Stimulated activated CD8-positive, alpha-beta memory T cell treated with anti-CD3 and anti-CD28 coated beads, Interleukin-4, amount 100 ng/mL, for 24 hours (primary cell): ENCODE results near the gene MRPL52.
"Not testable (repeated sequence)": the region's sequence is repeated elsewhere in the genome, so short reads cannot be mapped to it uniquely, and the experiment has no call there.

Experiments used
- DNase-seq: peaks from one replicate; pipeline ENCODE4 v3.0.0-alpha.2; 2020; ENCODE audit warnings: low read depth

The MRPL52 gene

GRCh38 chr14:22829661-22830442, at the start of gene MRPL52:
Gene MRPL52 (plus strand): TSS chr14:22829887. CDS start chr14:22829913, 26 bp downstream.
- peak; percentile 83 for DNase-seq

GRCh38 chr14:22780105-22780679, 49.5 kb upstream of the MRPL52 start:
- no peak for DNase-seq

GRCh38 chr14:22780941-22781300, 48.8 kb upstream of the MRPL52 start:
- no peak for DNase-seq

GRCh38 chr14:22781301-22781991, 48.2 kb upstream of the MRPL52 start:
- DNase-seq, result no peak

- no peak for DNase-seq
These were observed 43.0 kb upstream of the MRPL52 start for GRCh38 chr14:22786685-22787084.

DNA sequence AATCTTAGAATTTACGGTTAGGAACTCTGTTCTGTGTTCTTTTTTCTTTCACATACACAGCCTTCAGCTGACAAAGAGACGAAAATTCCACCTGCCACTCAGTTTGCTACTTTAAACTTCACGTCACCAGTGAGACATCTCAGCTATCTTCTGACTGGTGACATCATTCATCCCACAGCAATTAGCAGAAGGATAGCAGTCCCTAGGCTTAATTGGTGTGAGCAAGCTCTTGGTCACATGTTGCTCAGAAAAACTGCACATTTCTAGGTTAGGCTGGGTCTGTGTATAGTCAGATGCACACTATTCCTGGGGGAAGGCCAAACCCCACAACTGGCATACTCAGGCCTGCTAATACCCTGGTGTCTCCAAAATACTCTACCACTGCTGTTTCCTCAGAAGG, 38.4 kb upstream of the MRPL52 start:
- no peak for DNase-seq

DNA sequence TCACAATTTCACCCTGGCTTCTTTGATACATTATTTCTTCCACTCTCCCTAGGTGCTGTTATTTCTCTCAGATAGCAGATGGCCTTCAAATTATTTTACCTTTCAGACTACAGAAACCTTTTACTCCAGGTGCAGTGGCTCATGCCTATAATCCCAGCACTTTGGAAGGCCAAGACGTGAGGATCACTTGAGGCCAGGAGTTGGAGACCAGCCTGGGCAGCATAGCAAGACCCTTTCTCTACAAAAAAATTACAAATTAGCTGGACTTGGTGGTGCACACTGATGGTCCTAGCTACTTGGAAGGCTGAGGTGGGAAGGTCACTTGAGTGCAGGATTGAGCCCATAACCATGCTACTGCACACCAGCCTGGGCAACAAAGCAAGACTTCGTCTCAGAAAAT, 37.5 kb upstream of the MRPL52 start:
- DNase-seq, result no peak

- not testable (repeated sequence) for DNase-seq
These were observed 36.1 kb upstream of the MRPL52 start for GRCh38 chr14:22793550-22793949.

GRCh38 chr14:22793976-22794375, 35.7 kb upstream of the MRPL52 start:
- DNase-seq, result no peak

DNA sequence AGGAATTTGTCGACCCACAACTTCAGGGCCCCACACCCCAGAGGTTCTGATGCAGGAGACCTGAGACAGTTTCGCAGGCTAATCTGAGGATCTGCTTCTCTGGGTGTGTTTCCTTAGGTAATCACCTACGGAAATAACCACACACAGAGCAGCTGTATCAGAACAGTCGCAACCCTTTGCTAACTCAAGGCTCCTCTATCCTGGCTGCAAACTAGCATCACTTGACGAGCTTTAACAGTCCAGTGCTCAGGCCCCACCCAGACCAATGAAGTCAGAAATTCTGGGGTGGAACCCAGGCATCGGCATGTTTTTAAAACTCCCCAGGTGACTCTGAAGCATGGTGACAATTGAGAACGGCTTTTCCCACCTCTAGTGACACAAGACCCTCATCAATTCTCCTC, 35.1 kb upstream of the MRPL52 start:
- no peak for DNase-seq

GRCh38 chr14:22796087-22796707, 33.5 kb upstream of the MRPL52 start:
- no peak for DNase-seq

DNA sequence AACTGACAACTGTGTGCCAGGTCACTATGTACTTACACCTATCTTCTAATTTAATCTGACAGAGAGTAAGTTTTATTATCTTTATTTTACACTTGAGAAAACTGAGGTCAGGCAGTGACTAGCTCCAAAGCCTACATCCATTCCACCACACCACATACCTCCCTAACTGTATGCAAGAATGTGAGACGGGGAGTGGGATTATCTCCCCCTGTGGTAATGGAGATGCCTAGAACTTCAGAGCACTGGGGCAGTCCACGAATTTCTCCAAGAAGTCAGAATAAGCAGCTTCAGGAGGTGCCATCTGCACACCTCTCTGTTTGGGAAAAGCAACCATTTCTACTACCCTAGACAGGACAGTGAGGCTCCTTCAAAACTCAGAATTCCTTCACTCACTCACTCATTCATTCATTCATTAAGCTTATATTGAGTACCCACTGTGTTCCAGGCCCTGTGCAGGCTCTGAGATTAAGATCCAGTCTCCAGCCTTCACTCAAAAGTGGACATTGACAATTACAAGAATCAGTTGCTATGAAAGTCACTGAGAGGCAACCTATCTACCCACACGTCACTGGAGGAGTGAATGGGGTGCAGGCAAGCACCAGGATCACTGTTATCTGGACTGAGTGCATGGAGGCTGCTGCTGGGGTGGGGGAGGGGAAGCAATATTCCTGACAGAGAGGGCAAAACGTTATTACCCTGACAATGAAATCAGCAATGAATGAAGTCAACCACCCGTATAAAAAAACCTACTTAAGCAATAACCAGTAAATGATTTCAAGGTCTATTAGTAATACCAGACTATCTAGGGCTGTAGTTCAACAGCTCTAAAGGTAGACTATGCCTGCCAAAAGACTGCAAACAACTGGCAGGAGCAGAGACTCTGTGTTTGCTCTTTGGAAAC, 32.4 kb upstream of the MRPL52 start:
- no peak for DNase-seq

GRCh38 chr14:22798528-22798927, 31.2 kb upstream of the MRPL52 start:
- DNase-seq, result no peak

DNA sequence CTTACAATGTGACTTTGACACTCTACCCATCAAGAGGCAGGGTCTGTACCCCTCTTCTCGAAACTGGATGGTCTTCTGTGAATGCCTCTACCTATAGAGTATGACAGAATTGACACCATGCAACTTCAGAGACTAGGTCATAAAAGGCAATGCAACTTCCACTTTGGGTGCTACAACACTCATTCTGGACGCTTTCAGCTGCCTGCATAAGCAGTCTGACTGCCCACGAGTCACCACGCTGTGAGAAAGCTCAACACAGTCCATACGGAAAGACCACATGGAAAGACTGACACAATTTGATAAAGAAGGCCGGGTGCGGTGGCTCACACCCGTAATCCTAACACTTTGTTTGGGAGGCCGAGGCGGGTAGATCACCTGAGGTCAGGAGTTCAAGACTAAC, 29.3 kb upstream of the MRPL52 start:
- no peak for DNase-seq

- DNase-seq, result no peak
These were observed 28.0 kb upstream of the MRPL52 start for GRCh38 chr14:22801716-22802115.

- DNase-seq, result no peak
These were observed 26.6 kb upstream of the MRPL52 start for GRCh38 chr14:22802860-22803686.

GRCh38 chr14:22803687-22803974, 26.1 kb upstream of the MRPL52 start:
- no peak for DNase-seq

DNA sequence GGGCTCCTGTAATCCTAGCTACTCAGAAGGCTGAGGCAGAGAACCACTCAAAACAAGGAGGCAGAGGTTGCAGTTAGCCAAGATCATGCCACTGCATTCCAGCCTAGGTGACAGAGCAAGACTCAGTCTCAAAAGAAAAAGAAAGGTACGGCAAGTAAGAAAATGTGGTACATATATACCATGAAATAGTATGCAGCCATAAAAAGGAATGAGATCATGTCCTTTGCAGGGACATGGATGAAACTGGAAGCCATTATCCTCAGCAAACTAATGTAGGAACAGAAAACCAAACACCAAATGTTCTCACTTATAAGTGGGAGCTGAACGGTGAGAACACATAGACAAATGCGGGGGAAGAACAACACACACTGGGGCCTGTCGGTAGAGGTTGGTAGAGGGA, 24.5 kb upstream of the MRPL52 start:
- DNase-seq, result not testable (repeated sequence)

DNA sequence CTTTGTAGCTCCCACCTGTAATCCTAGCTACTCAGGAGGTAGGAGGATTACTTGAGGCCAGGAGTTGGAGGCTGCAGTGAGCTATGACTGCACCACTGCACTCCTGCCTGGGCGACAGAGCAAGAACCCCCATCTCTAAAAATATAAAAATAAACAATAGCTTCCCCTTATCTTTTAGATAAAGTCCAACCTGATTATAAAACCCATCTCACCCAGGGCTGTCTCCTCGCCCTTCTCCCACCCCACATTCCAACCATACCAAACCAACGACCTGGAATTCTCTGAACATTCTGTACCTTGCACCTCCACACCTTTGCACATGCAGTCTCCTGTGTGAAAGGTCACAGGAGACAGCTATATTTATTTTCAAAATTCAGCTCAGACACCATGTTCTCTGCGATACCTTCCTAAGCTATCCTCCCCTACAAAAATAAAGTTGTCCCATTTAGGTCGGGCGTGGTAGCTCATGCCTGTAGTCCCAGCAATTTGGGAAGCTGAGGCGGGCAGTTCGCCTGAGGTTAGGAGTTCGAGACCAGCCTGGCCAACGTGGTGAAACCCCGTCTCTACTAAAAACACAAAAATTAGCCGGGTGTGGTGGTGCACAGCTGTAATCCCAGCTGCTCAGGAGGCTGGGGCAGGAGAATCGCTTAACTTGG, 22.1 kb upstream of the MRPL52 start:
- DNase-seq, result no peak

- DNase-seq, result no peak
These were observed 21.1 kb upstream of the MRPL52 start for GRCh38 chr14:22808388-22809209.
